ENCODE results near the gene HIVEP2.

GRCh38 chr6:142822383-142822782 lies 122.6 kb downstream of the HIVEP2 start:
- TF ChIP-seq, protein P1, sequence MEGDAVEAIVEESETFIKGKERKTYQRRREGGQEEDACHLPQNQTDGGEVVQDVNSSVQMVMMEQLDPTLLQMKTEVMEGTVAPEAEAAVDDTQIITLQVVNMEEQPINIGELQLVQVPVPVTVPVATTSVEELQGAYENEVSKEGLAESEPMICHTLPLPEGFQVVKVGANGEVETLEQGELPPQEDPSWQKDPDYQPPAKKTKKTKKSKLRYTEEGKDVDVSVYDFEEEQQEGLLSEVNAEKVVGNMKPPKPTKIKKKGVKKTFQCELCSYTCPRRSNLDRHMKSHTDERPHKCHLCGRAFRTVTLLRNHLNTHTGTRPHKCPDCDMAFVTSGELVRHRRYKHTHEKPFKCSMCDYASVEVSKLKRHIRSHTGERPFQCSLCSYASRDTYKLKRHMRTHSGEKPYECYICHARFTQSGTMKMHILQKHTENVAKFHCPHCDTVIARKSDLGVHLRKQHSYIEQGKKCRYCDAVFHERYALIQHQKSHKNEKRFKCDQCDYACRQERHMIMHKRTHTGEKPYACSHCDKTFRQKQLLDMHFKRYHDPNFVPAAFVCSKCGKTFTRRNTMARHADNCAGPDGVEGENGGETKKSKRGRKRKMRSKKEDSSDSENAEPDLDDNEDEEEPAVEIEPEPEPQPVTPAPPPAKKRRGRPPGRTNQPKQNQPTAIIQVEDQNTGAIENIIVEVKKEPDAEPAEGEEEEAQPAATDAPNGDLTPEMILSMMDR (conservative IDR thresholded peaks at IDR 0.05; ENCODE audit: low read depth, low read length) = no peak
- no peak for TF ChIP-seq EZH2 (IDR thresholded peaks at IDR 0.05; ENCODE audit: borderline replicate concordance, low read depth, low read length, poor library complexity, severe bottlenecking)

Measured in A673 (cell line).